HEK293 (cell line): ENCODE data around the gene RHBG.

Experiments
- ATF2 ChIP-seq: fragments of 450-650 bp; formaldehyde crosslinking; IDR thresholded peaks from 2 replicates; pipeline ENCODE4 v1.5.1; 2016; ENCODE audit warnings: missing biosample characterization, missing genetic modification characterization, low read depth
- GFI1B ChIP-seq: fragments of 450-650 bp; formaldehyde crosslinking; IDR thresholded peaks from 2 replicates; pipeline ENCODE4 v1.5.1; 2016; ENCODE audit warnings: missing biosample characterization, missing genetic modification characterization
- GLIS2 ChIP-seq: fragments of 450-650 bp; formaldehyde crosslinking; IDR thresholded peaks from 2 replicates; pipeline ENCODE4 v1.5.1; 2016; ENCODE audit warnings: missing biosample characterization, missing genetic modification characterization
- KLF16 ChIP-seq: fragments of 450-650 bp; formaldehyde crosslinking; IDR thresholded peaks from 2 replicates; pipeline ENCODE4 v1.5.1; 2017; ENCODE audit warnings: missing biosample characterization, missing genetic modification characterization
- KLF8 ChIP-seq: fragments of 450-650 bp; formaldehyde crosslinking; IDR thresholded peaks from 2 replicates; pipeline ENCODE4 v1.5.1; 2016; ENCODE audit warnings: missing biosample characterization, missing genetic modification characterization
- MZF1 ChIP-seq: fragments of 450-650 bp; formaldehyde crosslinking; IDR thresholded peaks from 2 replicates; pipeline ENCODE4 v1.5.1; 2017; ENCODE audit warnings: missing biosample characterization, missing genetic modification characterization, borderline replicate concordance
- YY2 ChIP-seq: fragments of 450-650 bp; formaldehyde crosslinking; IDR thresholded peaks from 2 replicates; pipeline ENCODE4 v1.5.1; 2016; ENCODE audit warnings: missing biosample characterization, missing genetic modification characterization
- ZBTB10 ChIP-seq: fragments of 450-650 bp; formaldehyde crosslinking; IDR thresholded peaks from 2 replicates; pipeline ENCODE4 v1.5.1; 2016; ENCODE audit warnings: missing biosample characterization, missing genetic modification characterization
- ZBTB48 ChIP-seq: fragments of 450-650 bp; formaldehyde crosslinking; IDR thresholded peaks from 2 replicates; pipeline ENCODE4 v1.5.1; 2016; ENCODE audit warnings: missing biosample characterization, missing genetic modification characterization
- ZEB2 ChIP-seq: fragments of 450-650 bp; formaldehyde crosslinking; IDR thresholded peaks from 2 replicates; pipeline ENCODE4 v1.5.1; 2016; ENCODE audit warnings: missing biosample characterization, missing genetic modification characterization
- ZFP41 ChIP-seq: fragments of 450-650 bp; formaldehyde crosslinking; IDR thresholded peaks from 2 replicates; pipeline ENCODE4 v1.5.1; 2016; ENCODE audit warnings: missing biosample characterization, missing genetic modification characterization, borderline replicate concordance
- ZIC2 ChIP-seq: fragments of 450-650 bp; formaldehyde crosslinking; IDR thresholded peaks from 2 replicates; pipeline ENCODE4 v1.5.1; 2016; ENCODE audit warnings: missing biosample characterization, missing genetic modification characterization
- ZNF133 ChIP-seq: fragments of 450-650 bp; formaldehyde crosslinking; IDR thresholded peaks from 2 replicates; pipeline ENCODE4 v1.5.1; 2016; ENCODE audit warnings: missing biosample characterization, missing genetic modification characterization
- ZNF138 ChIP-seq: fragments of 450-650 bp; formaldehyde crosslinking; IDR thresholded peaks from 2 replicates; pipeline ENCODE4 v1.5.1; 2016; ENCODE audit warnings: missing biosample characterization, missing genetic modification characterization, borderline replicate concordance
- ZNF140 ChIP-seq: fragments of 450-650 bp; formaldehyde crosslinking; IDR thresholded peaks from 2 replicates; pipeline ENCODE4 v1.5.1; 2016; ENCODE audit warnings: missing biosample characterization, missing genetic modification characterization
- ZNF146 ChIP-seq: fragments of 450-650 bp; formaldehyde crosslinking; IDR thresholded peaks from 2 replicates; pipeline ENCODE4 v1.5.1; 2016; ENCODE audit warnings: missing biosample characterization, missing genetic modification characterization
- ZNF169 ChIP-seq: fragments of 450-650 bp; formaldehyde crosslinking; IDR thresholded peaks from 2 replicates; pipeline ENCODE4 v1.5.1; 2016; ENCODE audit warnings: missing biosample characterization, missing genetic modification characterization
- ZNF174 ChIP-seq: fragments of 450-650 bp; formaldehyde crosslinking; IDR thresholded peaks from 2 replicates; pipeline ENCODE4 v1.5.0; 2017; ENCODE audit warnings: missing biosample characterization, mild to moderate bottlenecking, missing genetic modification characterization
- ZNF175 ChIP-seq: fragments of 450-650 bp; formaldehyde crosslinking; IDR thresholded peaks from 2 replicates; pipeline ENCODE4 v1.5.1; 2016; ENCODE audit warnings: missing biosample characterization, missing genetic modification characterization
- ZNF19 ChIP-seq: fragments of 450-650 bp; formaldehyde crosslinking; IDR thresholded peaks from 2 replicates; pipeline ENCODE4; 2016; ENCODE audit warnings: missing biosample characterization, missing genetic modification characterization, low read depth
- ZNF239 ChIP-seq: fragments of 450-650 bp; formaldehyde crosslinking; IDR thresholded peaks from 2 replicates; pipeline ENCODE4 v1.5.1; 2016; ENCODE audit warnings: missing biosample characterization, missing genetic modification characterization
- ZNF280D ChIP-seq: fragments of 450-650 bp; formaldehyde crosslinking; IDR thresholded peaks from 2 replicates; pipeline ENCODE4 v1.5.1; 2016; ENCODE audit warnings: missing biosample characterization, missing genetic modification characterization
- ZNF292 ChIP-seq: fragments of 450-650 bp; formaldehyde crosslinking; IDR thresholded peaks from 2 replicates; pipeline ENCODE4 v1.5.1; 2016; ENCODE audit warnings: low read depth, missing biosample characterization, missing genetic modification characterization, borderline replicate concordance
- ZNF354C ChIP-seq: fragments of 450-650 bp; formaldehyde crosslinking; IDR thresholded peaks from 2 replicates; pipeline ENCODE4 v1.5.1; 2016; ENCODE audit warnings: missing biosample characterization, missing genetic modification characterization, low read depth, borderline replicate concordance
- ZNF37A ChIP-seq: fragments of 450-650 bp; IDR thresholded peaks from 2 replicates; pipeline ENCODE4 v1.5.1; 2018; ENCODE audit warnings: missing biosample characterization, missing genetic modification characterization
- ZNF48 ChIP-seq: fragments of 450-650 bp; formaldehyde crosslinking; IDR thresholded peaks from 2 replicates; pipeline ENCODE4 v1.5.1; 2016; ENCODE audit warnings: missing biosample characterization, missing genetic modification characterization
- ZNF596 ChIP-seq: fragments of 450-650 bp; IDR thresholded peaks from 2 replicates; pipeline ENCODE4 v1.5.0; 2018; ENCODE audit warnings: missing biosample characterization, mild to moderate bottlenecking, missing genetic modification characterization, moderate library complexity
- ZNF621 ChIP-seq: fragments of 450-650 bp; formaldehyde crosslinking; IDR thresholded peaks from 2 replicates; pipeline ENCODE4 v1.5.1; 2017; ENCODE audit warnings: missing biosample characterization, missing genetic modification characterization
- ZNF677 ChIP-seq: fragments of 450-650 bp; IDR thresholded peaks from 2 replicates; pipeline ENCODE4 v1.5.0; 2018; ENCODE audit warnings: missing biosample characterization, mild to moderate bottlenecking, missing genetic modification characterization, moderate library complexity
- ZNF837 ChIP-seq: fragments of 450-650 bp; formaldehyde crosslinking; IDR thresholded peaks from 2 replicates; pipeline ENCODE4 v1.5.1; 2016; ENCODE audit warnings: missing biosample characterization, missing genetic modification characterization
- TF ChIP-seq, protein P1 (sequence below): fragments of 450-650 bp; formaldehyde crosslinking; IDR thresholded peaks from 2 replicates; pipeline ENCODE4 v1.5.1; 2017; ENCODE audit warnings: missing biosample characterization, missing genetic modification characterization
- TF ChIP-seq, protein P2 (sequence below): fragments of 450-650 bp; formaldehyde crosslinking; optimal IDR thresholded peaks from 2 replicates; pipeline ENCODE3; 2016; ENCODE audit warnings: missing biosample characterization, mild to moderate bottlenecking, missing genetic modification characterization

Gene RHBG

GRCh38 chr1:156356875-156357534 is 12.0 kb upstream of the RHBG start (continued):
- no peak for TF ChIP-seq ZNF837 (tag by site-specific recombination)
- TF ChIP-seq ZNF621 (tag by site-specific recombination): no peak
- no peak for TF ChIP-seq ZNF19 (tag by site-specific recombination)
- TF ChIP-seq, protein P1, sequence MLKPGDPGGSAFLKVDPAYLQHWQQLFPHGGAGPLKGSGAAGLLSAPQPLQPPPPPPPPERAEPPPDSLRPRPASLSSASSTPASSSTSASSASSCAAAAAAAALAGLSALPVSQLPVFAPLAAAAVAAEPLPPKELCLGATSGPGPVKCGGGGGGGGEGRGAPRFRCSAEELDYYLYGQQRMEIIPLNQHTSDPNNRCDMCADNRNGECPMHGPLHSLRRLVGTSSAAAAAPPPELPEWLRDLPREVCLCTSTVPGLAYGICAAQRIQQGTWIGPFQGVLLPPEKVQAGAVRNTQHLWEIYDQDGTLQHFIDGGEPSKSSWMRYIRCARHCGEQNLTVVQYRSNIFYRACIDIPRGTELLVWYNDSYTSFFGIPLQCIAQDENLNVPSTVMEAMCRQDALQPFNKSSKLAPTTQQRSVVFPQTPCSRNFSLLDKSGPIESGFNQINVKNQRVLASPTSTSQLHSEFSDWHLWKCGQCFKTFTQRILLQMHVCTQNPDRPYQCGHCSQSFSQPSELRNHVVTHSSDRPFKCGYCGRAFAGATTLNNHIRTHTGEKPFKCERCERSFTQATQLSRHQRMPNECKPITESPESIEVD (tag by site-specific recombination): no peak
- TF ChIP-seq ZBTB48 (tag by site-specific recombination): peak; percentile 89
- TF ChIP-seq ZNF280D (tag by site-specific recombination): no peak
- no peak for TF ChIP-seq ZNF48 (tag by site-specific recombination)
- TF ChIP-seq ZNF133: no peak
- no peak for TF ChIP-seq ZNF174 (tag by site-specific recombination)
- no peak for TF ChIP-seq ZNF146 (tag by site-specific recombination)
- TF ChIP-seq ZNF239 (tag by site-specific recombination): no peak
- no peak for TF ChIP-seq ZNF292 (tag by site-specific recombination)
- no peak for TF ChIP-seq YY2
- peak; percentile 62 for TF ChIP-seq ZIC2 (tag by site-specific recombination)
- TF ChIP-seq, protein P2, sequence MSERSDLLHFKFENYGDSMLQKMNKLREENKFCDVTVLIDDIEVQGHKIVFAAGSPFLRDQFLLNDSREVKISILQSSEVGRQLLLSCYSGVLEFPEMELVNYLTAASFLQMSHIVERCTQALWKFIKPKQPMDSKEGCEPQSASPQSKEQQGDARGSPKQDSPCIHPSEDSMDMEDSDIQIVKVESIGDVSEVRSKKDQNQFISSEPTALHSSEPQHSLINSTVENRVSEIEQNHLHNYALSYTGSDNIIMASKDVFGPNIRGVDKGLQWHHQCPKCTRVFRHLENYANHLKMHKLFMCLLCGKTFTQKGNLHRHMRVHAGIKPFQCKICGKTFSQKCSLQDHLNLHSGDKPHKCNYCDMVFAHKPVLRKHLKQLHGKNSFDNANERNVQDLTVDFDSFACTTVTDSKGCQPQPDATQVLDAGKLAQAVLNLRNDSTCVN: no peak
- TF ChIP-seq KLF8 (tag by site-specific recombination): peak; percentile 41; the same call in 1 of the 2 replicates
- no peak for TF ChIP-seq ZNF140 (tag by site-specific recombination)
- TF ChIP-seq GFI1B: no peak
- TF ChIP-seq ZFP41: no peak
- no peak for TF ChIP-seq ZNF37A
- TF ChIP-seq ZNF596: no peak
- peak; percentile 84; the same call in 1 of the 2 replicates for TF ChIP-seq MZF1
- TF ChIP-seq KLF16 (tag by site-specific recombination): peak; percentile 58; the same call in 1 of the 2 replicates
- 0 out of 2 replicates have a peak, but pooled peaks have one; percentile 46 for TF ChIP-seq ZBTB10 (tag by site-specific recombination)
- TF ChIP-seq ZNF175 (tag by site-specific recombination): no peak
- TF ChIP-seq ZEB2: peak; percentile 75
- TF ChIP-seq GLIS2: peak; percentile 55; the same call in 1 of the 2 replicates
- TF ChIP-seq ZNF169 (tag by site-specific recombination): no peak
- no peak for TF ChIP-seq ATF2 (tag by site-specific recombination)
- no peak for TF ChIP-seq ZNF354C (tag by site-specific recombination)
- no peak for TF ChIP-seq ZNF138
- no peak for TF ChIP-seq ZNF677
